ENCODE measurements around the gene THBS4.
"Not testable (repeated sequence)": the region's sequence is repeated elsewhere in the genome, so short reads cannot be mapped to it uniquely, and the experiment has no call there.

THBS4 gene

DNA sequence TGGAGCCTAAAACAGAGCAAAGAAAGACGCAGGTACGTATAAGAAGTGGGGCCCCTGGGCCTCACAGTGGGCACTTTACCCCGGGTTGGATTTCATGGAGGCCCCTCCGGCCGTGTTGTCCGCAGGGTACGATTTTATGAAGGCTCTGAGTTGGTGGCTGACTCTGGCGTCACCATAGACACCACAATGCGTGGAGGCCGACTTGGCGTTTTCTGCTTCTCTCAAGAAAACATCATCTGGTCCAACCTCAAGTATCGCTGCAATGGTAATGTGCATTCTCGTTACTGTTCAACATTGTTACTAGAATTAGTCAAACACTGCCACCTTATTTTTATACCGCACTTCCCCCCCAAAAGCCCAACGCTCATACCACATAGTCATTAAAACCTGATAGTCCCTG, 47.1 kb downstream of the THBS4 start:
- TF ChIP-seq, protein P1, sequence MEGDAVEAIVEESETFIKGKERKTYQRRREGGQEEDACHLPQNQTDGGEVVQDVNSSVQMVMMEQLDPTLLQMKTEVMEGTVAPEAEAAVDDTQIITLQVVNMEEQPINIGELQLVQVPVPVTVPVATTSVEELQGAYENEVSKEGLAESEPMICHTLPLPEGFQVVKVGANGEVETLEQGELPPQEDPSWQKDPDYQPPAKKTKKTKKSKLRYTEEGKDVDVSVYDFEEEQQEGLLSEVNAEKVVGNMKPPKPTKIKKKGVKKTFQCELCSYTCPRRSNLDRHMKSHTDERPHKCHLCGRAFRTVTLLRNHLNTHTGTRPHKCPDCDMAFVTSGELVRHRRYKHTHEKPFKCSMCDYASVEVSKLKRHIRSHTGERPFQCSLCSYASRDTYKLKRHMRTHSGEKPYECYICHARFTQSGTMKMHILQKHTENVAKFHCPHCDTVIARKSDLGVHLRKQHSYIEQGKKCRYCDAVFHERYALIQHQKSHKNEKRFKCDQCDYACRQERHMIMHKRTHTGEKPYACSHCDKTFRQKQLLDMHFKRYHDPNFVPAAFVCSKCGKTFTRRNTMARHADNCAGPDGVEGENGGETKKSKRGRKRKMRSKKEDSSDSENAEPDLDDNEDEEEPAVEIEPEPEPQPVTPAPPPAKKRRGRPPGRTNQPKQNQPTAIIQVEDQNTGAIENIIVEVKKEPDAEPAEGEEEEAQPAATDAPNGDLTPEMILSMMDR (IDR thresholded peaks at IDR 0.05; ENCODE audit: low read depth, low read length, missing control alignments): no peak
- DNase-seq (ENCODE audit: low read depth): no peak
- H3K4me3 ChIP-seq (ENCODE audit: low read depth, low read length): no peak overlapping the region

GRCh38 chr5:80082731-80083100, 47.6 kb downstream of the THBS4 start:
- TF ChIP-seq, protein P1 (IDR thresholded peaks at IDR 0.05; ENCODE audit: low read depth, low read length, missing control alignments): peak; percentile 71
- DNase-seq (ENCODE audit: low read depth): no peak
- H3K4me3 ChIP-seq (ENCODE audit: low read depth, low read length): no peak overlapping the region

DNA sequence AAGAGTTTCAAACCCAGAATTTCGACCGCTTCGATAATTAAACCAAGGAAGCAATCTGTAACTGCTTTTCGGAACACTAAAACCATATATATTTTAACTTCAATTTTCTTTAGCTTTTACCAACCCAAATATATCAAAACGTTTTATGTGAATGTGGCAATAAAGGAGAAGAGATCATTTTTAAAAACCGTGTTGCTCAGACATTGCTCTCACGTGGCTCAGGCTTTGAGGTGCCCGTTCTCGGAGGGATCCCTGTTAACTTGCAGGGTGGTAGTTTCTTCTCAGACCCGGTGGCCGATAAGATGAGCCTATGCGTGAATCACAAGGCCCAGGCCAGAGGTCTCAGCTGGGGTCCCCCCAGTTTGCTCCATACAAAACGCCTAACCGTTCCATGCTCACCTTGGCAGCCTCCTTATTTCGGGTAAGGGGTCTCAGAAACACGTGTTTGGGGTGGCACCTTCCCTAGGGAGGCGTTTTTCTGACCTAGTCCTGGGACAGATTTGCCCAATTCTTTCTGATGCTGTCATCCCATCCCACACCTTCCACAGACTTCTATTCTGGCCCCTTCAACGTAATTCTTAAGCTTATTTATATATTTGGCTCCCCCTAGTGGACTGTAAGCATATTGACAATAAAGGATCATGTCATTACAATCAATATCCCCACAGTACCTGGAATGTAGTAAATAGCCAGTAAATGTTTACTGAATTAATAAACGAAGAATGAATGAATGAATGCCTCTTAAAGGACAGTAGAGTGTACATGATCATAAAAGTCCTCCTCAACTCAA, 48.1 kb downstream of the THBS4 start:
- TF ChIP-seq, protein P1 (IDR thresholded peaks at IDR 0.05; ENCODE audit: low read depth, low read length, missing control alignments): peak; percentile 45
- H3K4me3 ChIP-seq (ENCODE audit: low read depth, low read length): no peak overlapping the region
- no peak for DNase-seq (ENCODE audit: low read depth)

GRCh38 chr5:80090884-80091166, 55.7 kb downstream of the THBS4 start:
- TF ChIP-seq, protein P1 (IDR thresholded peaks at IDR 0.05; ENCODE audit: low read depth, low read length, missing control alignments): no peak
- DNase-seq (ENCODE audit: low read depth): no peak
- H3K4me3 ChIP-seq (ENCODE audit: low read depth, low read length): no peak overlapping the region

DNA sequence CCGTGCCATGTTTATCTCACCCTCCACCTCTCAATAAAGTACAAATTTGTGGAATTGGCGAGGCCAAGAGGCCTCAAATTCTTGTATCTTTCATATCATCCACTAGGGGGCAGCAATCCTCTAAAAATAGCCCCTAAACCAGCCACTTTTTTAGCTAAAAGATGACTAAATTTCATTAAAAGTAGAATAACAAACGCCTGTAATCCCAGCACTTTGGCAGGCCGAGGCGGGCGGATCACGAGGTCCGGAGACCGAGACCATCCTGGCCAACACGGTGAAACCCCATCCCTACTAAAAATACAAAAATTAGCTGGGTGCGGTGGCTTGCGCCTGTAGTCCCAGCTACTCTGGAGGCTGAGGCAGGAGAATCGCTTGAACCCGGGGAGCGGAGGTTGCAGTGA, 56.6 kb downstream of the THBS4 start:
- H3K4me3 ChIP-seq (ENCODE audit: low read depth, low read length); DNase-seq (ENCODE audit: low read depth): not testable (repeated sequence)
- TF ChIP-seq, protein P1 (IDR thresholded peaks at IDR 0.05; ENCODE audit: low read depth, low read length, missing control alignments): peak; percentile 49

DNA sequence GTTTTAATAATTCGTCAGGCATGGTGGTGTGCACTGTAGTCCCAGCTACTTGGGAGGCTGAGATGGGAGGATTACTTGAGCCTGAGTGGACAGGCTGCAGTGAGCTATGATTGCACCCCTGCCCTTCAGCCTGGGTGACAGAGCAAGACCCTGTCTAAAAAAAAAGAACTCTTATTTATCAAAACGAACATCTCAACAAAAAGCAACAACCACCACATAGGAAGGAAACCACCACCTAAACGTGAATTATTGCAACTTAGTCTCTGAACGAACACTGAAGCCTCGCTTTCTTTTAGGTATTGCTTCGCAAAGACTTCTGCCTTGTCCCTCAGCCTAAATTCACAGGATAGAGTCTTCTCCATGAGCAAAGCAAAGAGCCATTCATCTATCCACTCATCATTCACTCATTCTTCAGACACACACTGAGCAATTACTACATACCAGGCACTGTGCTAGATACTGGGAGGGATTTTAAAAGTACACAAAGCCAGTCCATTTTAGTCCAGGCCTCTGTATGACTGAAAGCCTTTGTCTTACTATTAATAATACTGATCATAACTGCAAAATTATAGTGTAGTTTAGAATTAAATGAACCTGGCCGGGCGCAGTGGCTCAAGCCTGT, 57.4 kb downstream of the THBS4 start:
- no peak overlapping the region for H3K4me3 ChIP-seq (ENCODE audit: low read depth, low read length)
- no peak for DNase-seq (ENCODE audit: low read depth)
- TF ChIP-seq, protein P1 (IDR thresholded peaks at IDR 0.05; ENCODE audit: low read depth, low read length, missing control alignments): no peak

DNA sequence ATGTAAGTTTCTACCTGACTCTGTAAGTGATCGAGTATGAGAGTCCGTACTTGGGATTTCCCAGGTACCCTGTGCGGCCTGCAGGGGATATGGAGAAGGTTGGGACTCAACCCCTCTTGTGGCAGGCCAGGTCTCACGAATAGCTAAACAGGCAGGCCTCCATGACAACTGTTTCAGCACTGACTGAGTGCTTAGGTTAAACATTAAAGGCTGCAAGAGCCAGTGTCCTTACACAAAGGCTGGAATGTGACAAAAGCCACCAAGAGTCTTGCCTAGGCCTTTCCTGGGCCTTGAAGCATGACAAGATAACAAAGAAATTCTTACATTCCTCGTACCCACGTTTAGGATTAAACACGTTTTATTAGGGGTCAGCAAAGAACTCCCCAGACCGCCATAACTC, 58.6 kb downstream of the THBS4 start:
- H3K4me3 ChIP-seq (ENCODE audit: low read depth, low read length): no peak overlapping the region
- TF ChIP-seq, protein P1 (IDR thresholded peaks at IDR 0.05; ENCODE audit: low read depth, low read length, missing control alignments): no peak
- no peak for DNase-seq (ENCODE audit: low read depth)
